Mesendoderm (in vitro differentiated cells): ENCODE data around the gene DSE.

ENCODE experiments used
- DNase-seq: peaks from one replicate; pipeline ENCODE4 v3.0.0; 2013
- H2AK5ac ChIP-seq: 2 replicates; pipeline ENCODE4 v1.6.1; 2013; ENCODE audit warnings: low read length, inconsistent platforms
- H2BK120ac ChIP-seq: 2 replicates; pipeline ENCODE4 v1.6.1; 2013; ENCODE audit warnings: low read depth, mild to moderate bottlenecking, low read length, moderate library complexity, mixed read lengths
- H2BK15ac ChIP-seq: replicated peaks from 2 replicates; pipeline ENCODE4 v1.6.1; 2013; ENCODE audit warnings: low read depth, mild to moderate bottlenecking, moderate library complexity
- H2BK5ac ChIP-seq: 2 replicates; pipeline ENCODE4 v1.6.1; 2013; ENCODE audit warnings: low read length, inconsistent platforms
- H3K18ac ChIP-seq: 2 replicates; pipeline ENCODE4 v1.6.1; 2013; ENCODE audit warnings: mild to moderate bottlenecking, low read length, mixed read lengths
- H3K23ac ChIP-seq: one replicate; pipeline ENCODE4 v1.6.1; 2013; ENCODE audit warnings: low read length
- H3K27ac ChIP-seq: 2 replicates; pipeline ENCODE4 v1.5.1; 2013; ENCODE audit warnings: low read depth, mild to moderate bottlenecking, inconsistent platforms, low read length, moderate library complexity
- H3K27me3 ChIP-seq: 2 replicates; pipeline ENCODE4 v1.6.1; 2013; ENCODE audit warnings: low read length, control low read depth, mild to moderate bottlenecking, inconsistent platforms; ENCODE audit not compliant: insufficient read depth, poor library complexity
- H3K36me3 ChIP-seq: 2 replicates; pipeline ENCODE4 v1.6.1; 2013; ENCODE audit warnings: low read length, inconsistent platforms; ENCODE audit not compliant: control insufficient read depth, insufficient read depth
- H3K4ac ChIP-seq: one replicate; pipeline ENCODE4 v1.6.1; 2013; ENCODE audit warnings: low read depth, mild to moderate bottlenecking, low read length, moderate library complexity
- H3K4me1 ChIP-seq: 2 replicates; pipeline ENCODE4 v1.6.1; 2013; ENCODE audit warnings: low read depth, low read length, inconsistent platforms; ENCODE audit not compliant: control insufficient read depth
- H3K4me2 ChIP-seq: 2 replicates; pipeline ENCODE4 v1.6.1; 2013; ENCODE audit warnings: low read length
- H3K4me3 ChIP-seq: 2 replicates; pipeline ENCODE4 v1.5.1; 2013; ENCODE audit warnings: mild to moderate bottlenecking, low read length
- H3K56ac ChIP-seq: one replicate; pipeline ENCODE4 v1.6.1; 2013; ENCODE audit warnings: low read length
- H3K79me1 ChIP-seq: 2 replicates; pipeline ENCODE4 v1.6.1; 2013; ENCODE audit warnings: low read length, inconsistent platforms
- H3K79me2 ChIP-seq: 2 replicates; pipeline ENCODE4 v1.6.1; 2013; ENCODE audit warnings: mild to moderate bottlenecking, low read length; ENCODE audit not compliant: control insufficient read depth, insufficient read depth
- H3K9ac ChIP-seq: 2 replicates; pipeline ENCODE4 v1.6.1; 2013; ENCODE audit warnings: low read length, inconsistent platforms
- H4K5ac ChIP-seq: one replicate; pipeline ENCODE4 v1.6.1; 2013; ENCODE audit warnings: low read length
- H4K8ac ChIP-seq: one replicate; pipeline ENCODE4 v1.6.1; 2013; ENCODE audit warnings: low read depth, mild to moderate bottlenecking, control low read depth, low read length, moderate library complexity
- WGBS: extraction: QIAGEN DNeasy Blood & Tissue Kit; methylation state at CpG from one replicate; pipeline ENCODE4 v1.1.7; 2013; ENCODE audit warnings: low lambda C conversion rate, missing lambda C conversion rate; ENCODE audit not compliant: insufficient coverage; ENCODE audit errors: extremely low coverage; 5-methylcytosine and 5-hydroxymethylcytosine counted together

The DSE gene

GRCh38 chr6:116388924-116389323 lies 18.2 kb downstream of the DSE start:
- no peak for DNase-seq
- H2BK5ac ChIP-seq = no peak overlapping the region
- no peak overlapping the region for H2BK15ac ChIP-seq
- no peak overlapping the region for H3K4me3 ChIP-seq
- H4K5ac ChIP-seq = no peak overlapping the region
- WGBS = no CpG with 5 or more reads among the region's 3 CpGs
- H3K4me2 ChIP-seq = no peak overlapping the region
- H2BK120ac ChIP-seq = no peak overlapping the region
- no peak overlapping the region for H3K9ac ChIP-seq
- H3K36me3 ChIP-seq = no peaks in the 10 kb centered on the region
- no peak overlapping the region for H3K4ac ChIP-seq
- H3K4me1 ChIP-seq = peaks cover 4% of the 10 kb centered on the region
- H3K23ac ChIP-seq = no peak overlapping the region
- no peak overlapping the region for H4K8ac ChIP-seq
- no peaks in the 10 kb centered on the region for H3K27me3 ChIP-seq
- H3K79me1 ChIP-seq = peaks cover 14% of the 10 kb centered on the region
- H3K56ac ChIP-seq = no peak overlapping the region
- H3K27ac ChIP-seq = no peak overlapping the region
- H2AK5ac ChIP-seq = no peak overlapping the region
- peaks cover 22% of the 10 kb centered on the region for H3K79me2 ChIP-seq
- H3K18ac ChIP-seq = no peak overlapping the region

- no peak overlapping the region for H4K5ac ChIP-seq
- H3K4me3 ChIP-seq = no peak overlapping the region
- H2BK5ac ChIP-seq = no peak overlapping the region
- peaks cover 4% of the 10 kb centered on the region for H3K4me1 ChIP-seq
- no peak overlapping the region for H3K18ac ChIP-seq
- H2BK15ac ChIP-seq = no peak overlapping the region
- no peak overlapping the region for H3K23ac ChIP-seq
- peaks cover 25% of the 10 kb centered on the region for H3K79me2 ChIP-seq
- no peak for DNase-seq
- no peak overlapping the region for H2AK5ac ChIP-seq
- H3K36me3 ChIP-seq = no peaks in the 10 kb centered on the region
- no peak overlapping the region for H3K9ac ChIP-seq
- H3K56ac ChIP-seq = no peak overlapping the region
- H2BK120ac ChIP-seq = no peak overlapping the region
- no peak overlapping the region for H3K27ac ChIP-seq
- H3K79me1 ChIP-seq = peaks cover 14% of the 10 kb centered on the region
- no peak overlapping the region for H3K4me2 ChIP-seq
- H3K27me3 ChIP-seq = no peaks in the 10 kb centered on the region
- no peak overlapping the region for H4K8ac ChIP-seq
- no peak overlapping the region for H3K4ac ChIP-seq
Measured at GRCh38 chr6:116389357-116389756, 18.6 kb downstream of the DSE start.

- Histone ChIP-seq H3K27ac (no peak overlapping the region), H3K4me1 (no peaks in the 10 kb centered on the region), H2AK5ac (no peak overlapping the region), H3K79me1 (peaks cover 9% of the 10 kb centered on the region), H3K23ac (no peak overlapping the region), H3K27me3 (no peaks in the 10 kb centered on the region), H4K8ac (no peak overlapping the region), H3K79me2 (peaks cover 20% of the 10 kb centered on the region), H3K4me2 (no peak overlapping the region), H3K56ac (no peak overlapping the region), H3K4me3 (no peak overlapping the region), H4K5ac (no peak overlapping the region), H3K18ac (no peak overlapping the region), H3K36me3 (no peaks in the 10 kb centered on the region), H3K4ac (no peak overlapping the region), H2BK15ac (no peak overlapping the region), H3K9ac (no peak overlapping the region), H2BK5ac (no peak overlapping the region), H2BK120ac (no peak overlapping the region)
- WGBS = no CpG with 5 or more reads among the region's 4 CpGs
- DNase-seq = no peak
Measured at GRCh38 chr6:116390581-116390980, 19.8 kb downstream of the DSE start.

GRCh38 chr6:116392132-116393013 lies 21.6 kb downstream of the DSE start:
- no peak overlapping the region for H4K5ac ChIP-seq
- H2BK15ac ChIP-seq = no peak overlapping the region
- no peak overlapping the region for H2AK5ac ChIP-seq
- H3K4ac ChIP-seq = no peak overlapping the region
- no peak overlapping the region for H3K4me3 ChIP-seq
- no peak overlapping the region for H3K18ac ChIP-seq
- no peak overlapping the region for H3K4me2 ChIP-seq
- H3K27ac ChIP-seq = no peak overlapping the region
- H3K23ac ChIP-seq = no peak overlapping the region
- peaks cover 25% of the 10 kb centered on the region for H3K79me2 ChIP-seq
- H3K79me1 ChIP-seq = peaks cover 18% of the 10 kb centered on the region
- no peak for DNase-seq
- H3K27me3 ChIP-seq = no peaks in the 10 kb centered on the region
- H3K56ac ChIP-seq = no peak overlapping the region
- no peaks in the 10 kb centered on the region for H3K4me1 ChIP-seq
- WGBS = no CpG with 5 or more reads among the region's 10 CpGs
- H3K9ac ChIP-seq = no peak overlapping the region
- H3K36me3 ChIP-seq = no peaks in the 10 kb centered on the region
- H4K8ac ChIP-seq = no peak overlapping the region
- H2BK120ac ChIP-seq = no peak overlapping the region
- no peak overlapping the region for H2BK5ac ChIP-seq

GRCh38 chr6:116393430-116393829 lies 22.7 kb downstream of the DSE start:
- H3K18ac ChIP-seq = no peak overlapping the region
- H2AK5ac ChIP-seq = no peak overlapping the region
- H3K9ac ChIP-seq = no peak overlapping the region
- no peaks in the 10 kb centered on the region for H3K4me1 ChIP-seq
- no peak overlapping the region for H3K4ac ChIP-seq
- no peak overlapping the region for H2BK120ac ChIP-seq
- H2BK15ac ChIP-seq = no peak overlapping the region
- H3K36me3 ChIP-seq = no peaks in the 10 kb centered on the region
- no peak overlapping the region for H3K27ac ChIP-seq
- no peak overlapping the region for H2BK5ac ChIP-seq
- no peak overlapping the region for H3K23ac ChIP-seq
- no peak for DNase-seq
- H3K56ac ChIP-seq = no peak overlapping the region
- H3K27me3 ChIP-seq = no peaks in the 10 kb centered on the region
- no peak overlapping the region for H4K5ac ChIP-seq
- no CpG with 5 or more reads among the region's 1 CpG for WGBS
- H3K4me3 ChIP-seq = no peak overlapping the region
- H3K79me1 ChIP-seq = peaks cover 15% of the 10 kb centered on the region
- no peak overlapping the region for H3K4me2 ChIP-seq
- H4K8ac ChIP-seq = no peak overlapping the region
- peaks cover 23% of the 10 kb centered on the region for H3K79me2 ChIP-seq

- Histone ChIP-seq H3K36me3 (no peaks in the 10 kb centered on the region), H3K4me1 (no peaks in the 10 kb centered on the region), H2BK120ac (no peak overlapping the region), H3K56ac (no peak overlapping the region), H3K18ac (no peak overlapping the region), H3K4ac (no peak overlapping the region), H2BK5ac (no peak overlapping the region), H3K79me1 (peaks cover 19% of the 10 kb centered on the region), H3K79me2 (peaks cover 23% of the 10 kb centered on the region), H2AK5ac (no peak overlapping the region), H3K9ac (no peak overlapping the region), H4K8ac (no peak overlapping the region), H4K5ac (no peak overlapping the region), H2BK15ac (no peak overlapping the region), H3K27me3 (no peaks in the 10 kb centered on the region), H3K4me3 (no peak overlapping the region), H3K23ac (no peak overlapping the region), H3K4me2 (no peak overlapping the region), H3K27ac (no peak overlapping the region)
- WGBS = no CpG with 5 or more reads among the region's 3 CpGs
- no peak for DNase-seq
Measured at GRCh38 chr6:116395647-116396046, 24.9 kb downstream of the DSE start.
